ENCODE data around the gene PRRT4. TPM values are rescaled to one million over a fixed set of nuclear protein-coding genes. Genes with fewer than 3 reads are reported as not detected.

The PRRT4 gene
- total RNA-seq = not detected

DNA sequence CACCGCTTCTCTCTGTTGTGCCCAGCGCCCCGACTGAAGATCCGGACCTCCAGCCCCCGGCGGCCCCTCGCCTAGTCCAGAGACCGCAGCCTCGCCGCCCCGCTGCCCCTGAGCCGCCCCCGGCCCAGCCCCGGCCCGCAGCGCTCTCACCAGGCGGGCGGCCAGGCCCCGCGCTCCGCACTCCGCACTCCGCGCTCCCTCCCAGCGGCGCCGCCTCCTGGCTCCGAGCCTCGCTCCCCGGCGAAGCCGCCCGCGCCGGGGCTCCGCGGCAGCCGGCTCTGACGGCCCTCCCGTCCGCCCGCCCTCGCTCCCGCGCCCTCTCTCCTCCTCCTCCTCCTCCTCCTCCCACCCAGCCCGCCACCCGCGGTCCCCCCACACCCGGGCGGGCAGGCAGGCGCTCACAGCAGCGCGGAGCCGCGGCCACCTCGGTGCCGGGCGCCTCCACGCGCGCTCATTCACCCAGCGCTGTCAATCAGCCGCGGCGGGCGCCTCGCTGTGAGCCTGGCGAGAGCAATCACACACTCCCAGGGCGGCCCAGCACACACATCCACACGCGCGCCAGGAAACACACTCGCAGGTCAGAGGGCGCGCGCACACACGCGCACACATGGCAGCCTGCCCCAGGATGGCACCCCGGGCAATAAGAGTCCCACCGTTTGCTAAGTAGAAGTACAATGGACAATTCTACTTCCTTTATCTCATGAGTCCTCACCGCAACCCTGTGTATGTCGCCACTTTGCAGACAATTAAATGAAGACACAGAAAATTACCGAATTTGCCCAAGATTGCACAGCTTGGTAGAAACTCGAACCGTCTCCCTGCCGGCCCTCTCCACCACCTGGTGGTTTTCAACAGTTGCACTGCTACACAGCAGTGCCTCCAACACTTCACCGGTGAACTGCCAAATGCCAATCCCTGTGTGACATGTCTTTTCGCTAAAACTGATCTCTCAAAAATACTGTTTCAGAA is at the start of gene PRRT4:
Gene PRRT4, minus strand, starts transcription at position 280 of the 969 bp plus-strand sequence.
- peak; percentile 27 for DNase-seq

DNA sequence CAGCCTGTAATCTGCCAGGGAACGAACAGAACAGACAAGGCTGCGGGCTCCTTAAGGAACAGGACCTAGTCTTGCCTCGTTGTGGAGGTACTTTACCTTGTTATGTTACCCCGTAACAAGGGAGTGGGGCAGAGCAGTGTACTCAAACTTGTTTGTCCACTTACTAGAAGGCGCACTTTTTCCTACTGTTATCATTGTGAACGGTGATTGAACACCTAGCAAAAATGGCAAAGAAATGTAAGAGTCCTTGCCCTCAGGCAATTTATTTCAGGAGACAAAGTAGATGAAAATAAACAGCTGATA is 48.9 kb upstream of the PRRT4 start:
- no peak for DNase-seq

DNA sequence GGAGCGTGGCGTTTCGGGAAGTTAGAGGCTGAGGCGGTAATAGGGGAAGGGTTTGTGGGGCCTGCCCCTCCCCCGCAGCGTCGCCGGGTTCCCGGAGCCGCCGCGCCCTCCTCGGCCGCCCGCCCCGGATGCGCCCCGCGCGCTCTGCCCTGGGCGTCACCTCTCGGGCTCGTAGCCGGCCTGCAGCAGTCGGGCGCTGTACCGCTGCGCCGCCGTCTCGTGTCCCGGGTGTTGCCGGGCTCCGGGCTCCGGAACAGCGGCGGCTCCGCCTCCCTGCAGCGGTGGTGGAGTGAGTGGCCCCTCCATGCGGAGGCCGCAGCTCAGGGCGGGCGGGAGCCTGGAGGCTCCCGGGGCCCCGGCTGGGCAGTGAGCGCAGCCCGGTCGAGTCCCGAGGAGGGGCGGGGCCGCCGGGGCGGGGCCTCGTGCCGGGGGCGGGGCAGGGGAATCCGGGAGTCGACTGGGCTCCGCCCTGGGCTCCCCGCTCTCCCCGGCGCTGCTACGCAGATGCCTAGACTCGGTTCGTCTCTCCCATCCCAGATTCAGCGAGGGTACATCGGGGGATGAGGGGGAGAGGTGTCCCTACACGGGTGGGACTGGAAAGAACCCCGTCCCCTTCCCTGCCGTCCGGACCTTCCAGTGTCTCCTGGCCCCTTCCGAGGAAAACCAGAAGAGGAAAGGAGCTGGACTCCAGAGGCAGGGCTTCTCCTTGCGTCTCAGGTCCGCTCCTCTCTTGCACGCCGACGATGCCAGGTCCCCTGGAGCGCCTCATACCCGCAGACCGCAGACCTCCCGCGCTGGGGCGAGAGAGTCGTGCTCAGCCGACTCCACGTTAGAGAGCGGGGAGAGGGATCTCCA is 48.3 kb upstream of the PRRT4 start, which contains the start of gene IMPDH1:
Gene IMPDH1, minus strand, starts transcription at position 387 of the 855 bp plus-strand sequence. Its CDS starts 81 bp downstream, at position 306.
- peak; percentile 76 for DNase-seq

DNA sequence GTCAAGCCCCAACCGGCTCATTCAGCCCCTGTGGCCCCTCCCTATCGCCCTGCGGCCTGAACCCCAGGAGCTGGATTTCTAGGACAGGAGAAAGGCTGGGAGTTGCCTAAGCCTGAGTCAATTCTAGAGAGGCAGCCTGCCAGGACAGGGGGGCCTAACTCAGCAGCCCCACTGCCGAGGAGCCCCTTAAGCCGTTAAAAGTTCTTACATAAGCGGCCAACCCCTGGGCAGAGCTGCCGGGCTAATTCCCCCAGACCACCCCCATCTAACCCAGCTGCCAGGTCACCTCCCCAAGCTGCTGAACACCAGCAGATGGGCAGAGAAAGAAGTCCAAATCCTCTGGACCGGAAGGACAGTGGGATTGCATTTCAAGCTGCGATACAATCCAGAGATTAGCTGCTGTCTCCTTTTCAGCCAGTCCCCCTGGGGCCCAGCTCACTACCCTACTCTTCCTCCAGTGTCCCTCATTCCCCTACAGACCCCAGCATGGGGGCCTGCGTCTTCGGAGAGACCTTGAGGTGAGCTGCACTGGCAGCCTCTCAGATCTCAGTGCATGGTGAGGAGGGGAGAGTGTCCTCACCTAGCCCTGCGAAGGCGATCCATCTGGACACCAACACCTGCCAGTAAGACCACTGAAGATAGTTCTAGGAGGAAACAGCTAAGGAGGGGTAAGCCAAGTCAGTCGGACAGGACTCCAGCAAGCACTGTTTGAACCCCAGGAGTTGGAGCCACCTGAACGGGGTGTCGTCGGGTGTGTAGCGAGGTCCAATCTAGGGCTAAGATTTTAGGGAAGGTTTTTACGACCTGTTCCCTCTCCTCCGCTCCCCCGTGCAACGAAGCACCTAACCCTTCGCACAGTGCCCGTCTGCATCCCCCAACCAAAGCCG is 47.5 kb upstream of the PRRT4 start:
- no peak for DNase-seq

DNA sequence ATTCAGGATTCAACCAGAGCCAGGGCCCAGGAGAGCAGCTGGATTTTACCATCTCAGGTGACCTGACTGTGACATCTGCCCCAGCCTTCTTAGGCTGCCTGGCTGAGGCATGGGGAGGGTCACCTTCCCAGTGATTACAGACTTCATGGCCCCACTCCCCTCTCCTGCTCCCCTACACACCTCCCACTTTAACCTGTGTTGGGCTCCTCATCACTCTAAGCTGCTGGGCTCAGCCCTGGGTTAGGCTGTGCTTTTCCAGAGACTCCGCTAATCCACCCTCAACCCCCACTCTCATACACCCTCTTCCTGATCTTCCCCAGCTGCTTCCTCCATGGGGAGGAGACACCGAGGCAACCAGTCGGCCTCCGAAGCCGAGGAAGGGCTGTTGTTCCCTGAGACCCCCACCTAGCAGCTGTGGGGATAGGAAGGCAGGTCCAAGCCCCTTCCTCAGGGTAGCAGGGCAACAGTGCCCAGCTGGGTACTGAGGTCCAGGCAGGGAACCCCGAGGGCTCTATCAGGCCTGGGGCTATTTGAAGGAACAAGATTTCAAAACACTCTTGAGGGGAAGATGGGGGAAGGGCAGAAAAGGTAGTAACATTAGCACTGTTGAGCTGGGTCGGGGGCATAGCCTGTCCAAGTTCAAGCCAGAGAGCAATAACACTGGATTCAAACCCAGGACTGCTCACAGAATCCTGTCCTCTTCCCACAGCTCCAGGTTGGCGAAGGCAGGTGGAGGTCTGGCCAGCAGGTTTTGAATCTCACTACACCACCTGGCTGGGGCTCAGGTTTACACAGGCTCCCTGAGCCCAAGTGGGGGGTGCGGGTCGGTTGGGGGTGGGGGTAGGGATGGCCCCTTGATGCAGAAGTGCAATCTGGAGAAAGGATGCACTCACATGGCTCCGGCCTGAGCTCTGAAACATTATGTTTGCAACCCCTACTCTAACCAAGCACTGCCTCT is 46.5 kb upstream of the PRRT4 start:
- no peak for DNase-seq

DNA sequence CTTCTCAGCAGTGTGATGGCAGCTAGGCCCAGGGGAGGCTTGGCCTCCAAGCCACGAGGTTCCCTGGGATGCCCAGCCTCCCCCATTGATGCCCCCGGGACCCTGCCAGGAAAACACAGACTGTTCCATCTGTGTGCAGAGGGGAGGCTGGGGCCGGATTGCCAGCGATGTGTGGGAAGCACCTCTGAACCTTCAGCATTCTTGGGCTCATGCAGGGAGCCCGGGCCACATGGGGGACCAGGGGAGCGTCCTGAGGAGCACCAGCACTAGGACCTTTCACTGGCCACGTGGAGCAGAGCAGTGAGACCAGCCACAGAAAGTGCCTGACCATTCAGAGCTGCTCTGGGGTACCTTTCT is 45.7 kb upstream of the PRRT4 start:
- no peak for DNase-seq

DNA sequence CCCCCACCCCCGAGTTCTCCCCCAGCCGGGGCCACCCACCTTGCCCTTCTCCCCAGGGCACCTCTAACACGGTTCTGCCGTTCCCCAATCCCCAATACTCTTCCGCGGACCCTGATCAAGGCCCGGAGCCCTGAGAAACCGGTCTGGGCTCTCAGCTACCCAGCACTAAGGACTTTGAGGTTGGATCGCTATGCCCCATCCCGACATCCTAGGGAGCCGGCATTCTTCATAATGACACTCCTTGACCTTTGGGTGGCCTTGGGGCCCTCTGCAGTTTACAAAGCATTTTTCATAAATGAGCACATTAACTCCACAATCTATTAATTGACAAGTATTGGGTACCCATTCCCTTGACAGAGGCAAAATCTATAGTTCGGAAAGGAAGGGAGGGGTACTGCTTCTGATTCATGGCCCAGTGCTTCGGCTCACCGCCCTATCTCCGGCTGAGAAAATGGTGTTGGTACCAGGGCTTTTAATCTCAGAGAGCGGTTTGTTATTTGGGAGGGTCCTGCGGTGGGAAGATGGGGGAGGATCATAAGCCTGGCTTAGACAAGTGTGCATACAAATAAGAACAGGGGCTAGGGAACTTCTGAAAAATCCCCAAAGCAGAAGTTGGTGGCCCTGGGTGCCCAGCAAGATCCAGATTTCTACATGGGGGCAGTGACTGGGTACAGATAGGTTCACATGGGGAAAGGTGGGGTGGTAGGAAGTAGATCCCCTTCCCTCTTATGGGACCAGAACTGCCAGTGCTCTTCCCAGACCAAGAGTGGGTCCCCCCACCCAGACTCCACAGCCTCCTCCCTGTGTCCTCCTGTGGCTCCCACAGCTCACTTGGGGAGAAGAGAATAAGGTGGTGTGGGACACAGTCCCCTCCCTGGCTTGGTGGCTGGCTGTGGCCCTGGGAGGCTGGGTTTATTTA is 45.1 kb upstream of the PRRT4 start:
- no peak for DNase-seq

DNA sequence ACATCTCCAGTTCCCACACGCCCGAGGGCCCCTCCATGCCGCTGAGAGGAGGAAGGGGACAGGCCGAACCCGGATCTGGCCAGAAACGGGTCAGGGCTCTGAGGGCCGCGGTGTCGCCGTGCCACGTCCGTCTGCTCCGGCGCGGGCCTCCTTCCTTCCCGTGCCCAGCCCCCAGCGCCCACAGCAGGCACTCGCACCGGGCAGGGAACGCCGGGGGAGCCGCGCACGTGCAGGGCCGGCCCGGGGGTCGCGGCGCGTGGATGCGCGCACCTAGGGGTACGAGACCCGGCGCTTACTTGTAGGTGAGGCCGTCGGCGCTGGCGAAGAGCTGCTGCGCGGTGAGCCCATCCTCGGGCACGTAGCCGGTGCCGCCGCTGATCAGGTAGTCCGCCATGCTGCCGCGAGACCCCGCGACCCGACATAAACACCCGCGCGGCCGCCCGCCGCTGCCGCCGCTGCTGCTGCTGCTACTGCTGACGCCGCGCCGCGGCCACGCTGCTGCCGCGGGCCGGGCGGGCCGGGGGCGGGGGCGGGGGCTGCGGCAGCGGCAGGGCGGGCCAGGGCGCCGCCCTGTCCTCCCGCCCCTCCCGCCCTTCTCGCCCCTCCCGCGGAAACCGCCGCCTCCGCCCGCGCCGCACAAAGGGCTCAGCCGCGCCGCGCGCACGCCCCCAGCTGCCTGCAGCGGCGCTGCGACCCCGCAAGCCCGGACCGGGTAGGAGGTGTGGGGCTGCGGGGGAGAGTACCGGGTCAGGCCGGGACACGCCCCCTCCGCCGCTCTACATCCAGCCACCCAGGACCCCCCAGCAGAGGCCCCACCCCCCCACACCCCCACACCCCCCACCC is 44.2 kb upstream of the PRRT4 start:
- DNase-seq = peak; percentile 56

DNA sequence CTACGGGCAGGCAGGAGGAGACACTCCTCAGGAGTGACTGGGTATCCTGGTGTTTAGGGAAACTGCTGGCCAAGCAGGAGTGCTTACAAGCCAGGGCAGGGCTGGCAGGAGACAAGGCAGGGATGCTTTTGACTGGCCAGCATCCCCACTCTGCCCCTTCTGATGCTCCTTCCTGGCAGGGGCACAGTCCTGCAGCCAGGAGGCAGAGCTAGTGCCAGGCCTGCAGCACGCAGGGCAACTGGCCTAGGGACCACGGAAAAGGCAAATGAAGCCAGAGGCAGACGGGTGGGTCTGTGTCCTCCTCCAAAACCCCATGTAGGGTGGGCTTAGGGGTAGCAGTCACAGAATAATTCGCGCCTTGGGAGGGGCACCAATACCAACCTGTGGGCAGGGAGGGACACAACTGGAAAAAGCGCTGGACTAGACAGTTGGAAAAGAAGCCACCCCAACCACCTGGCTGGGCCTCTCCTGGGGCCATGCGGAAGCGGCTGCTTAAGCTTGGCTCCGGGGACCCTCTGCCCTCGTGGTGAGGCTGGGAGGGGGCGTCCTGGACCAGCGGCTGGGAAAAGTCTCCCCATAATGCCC is 43.5 kb upstream of the PRRT4 start:
- no peak for DNase-seq

DNA sequence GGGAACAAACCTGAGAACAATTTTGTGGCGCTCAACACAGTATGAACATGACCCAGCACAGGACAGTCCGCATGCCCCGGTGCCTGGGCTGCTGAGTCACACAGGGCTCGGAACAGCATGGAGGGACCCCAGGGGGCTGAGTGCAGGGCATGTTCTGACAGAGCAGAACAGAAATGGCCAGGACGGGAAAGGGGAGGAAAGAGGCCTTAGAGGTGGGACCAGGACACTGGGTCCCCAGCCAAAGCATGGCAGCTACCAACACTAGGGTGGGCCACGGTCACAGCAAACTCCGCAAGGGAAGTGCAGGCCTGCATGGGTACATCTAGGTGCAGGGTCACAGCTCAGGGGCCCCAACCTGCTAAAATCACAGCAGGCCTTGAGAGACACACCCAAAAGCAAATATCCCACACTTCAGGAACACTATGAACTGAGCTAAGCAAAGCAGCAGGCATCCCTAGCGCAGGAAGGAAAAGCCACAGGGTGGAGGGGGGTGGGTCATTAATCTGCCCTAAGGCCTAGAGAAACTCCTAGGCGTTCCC is 42.7 kb upstream of the PRRT4 start:
- no peak for DNase-seq

DNA sequence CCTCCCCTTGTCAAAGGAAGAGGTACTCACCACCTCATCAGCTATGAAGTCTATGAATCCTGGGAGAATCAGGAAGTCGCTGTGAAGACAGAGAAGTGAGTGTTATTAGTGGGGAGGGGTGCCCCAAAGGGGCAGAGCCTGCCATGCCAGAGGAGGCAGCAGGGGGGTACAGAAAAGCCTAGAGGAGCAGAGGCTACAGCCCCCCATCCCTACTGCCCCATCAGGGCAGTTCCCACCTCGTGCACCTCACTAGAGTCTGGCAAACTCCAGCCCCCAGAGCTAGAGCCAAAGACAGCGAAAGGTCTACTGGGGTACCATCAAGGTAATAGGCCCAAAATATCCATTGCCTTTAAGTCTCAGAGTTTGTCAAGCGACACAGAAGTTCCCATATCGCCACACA is 42.2 kb upstream of the PRRT4 start:
- no peak for DNase-seq

DNA sequence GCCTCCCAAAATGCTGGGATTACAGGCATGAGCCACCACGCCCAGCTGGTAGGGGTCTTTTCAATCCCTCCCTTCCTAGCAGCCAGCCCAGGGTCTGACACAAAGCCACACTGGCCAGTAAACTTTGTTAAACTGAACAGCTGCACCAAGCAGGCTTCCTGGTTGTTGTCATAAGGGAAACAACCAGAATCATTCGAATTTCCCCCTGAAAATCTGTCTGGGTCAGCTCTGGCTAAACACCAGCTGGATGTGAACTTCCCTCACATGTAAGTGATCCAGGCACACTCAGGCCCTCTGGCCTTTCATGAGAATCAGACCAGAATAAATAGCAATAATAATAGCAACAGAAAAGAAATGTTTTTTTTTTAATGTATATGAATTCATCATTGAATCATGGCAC is 40.9 kb upstream of the PRRT4 start:
- DNase-seq = no peak

DNA sequence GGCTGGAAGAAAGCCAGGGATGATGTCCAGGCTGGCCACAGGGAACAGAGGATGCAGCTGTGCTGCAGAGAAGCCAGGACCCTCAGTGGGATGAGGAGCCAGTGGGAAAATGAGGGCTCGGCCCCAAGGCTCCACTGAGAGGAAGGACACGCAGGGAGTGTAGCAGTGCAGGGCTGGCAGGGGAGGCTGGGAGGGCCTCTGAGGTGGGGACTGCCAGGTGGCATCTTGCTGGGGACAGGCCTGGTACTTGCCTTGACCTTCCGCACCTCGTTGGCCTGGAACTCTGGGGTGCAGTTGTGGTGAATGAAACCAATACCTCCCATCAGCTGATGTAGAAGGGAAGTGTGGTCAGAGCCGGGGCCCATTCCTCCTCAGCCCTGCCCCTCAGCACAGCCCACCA is 39.1 kb upstream of the PRRT4 start:
- no peak for DNase-seq

DNA sequence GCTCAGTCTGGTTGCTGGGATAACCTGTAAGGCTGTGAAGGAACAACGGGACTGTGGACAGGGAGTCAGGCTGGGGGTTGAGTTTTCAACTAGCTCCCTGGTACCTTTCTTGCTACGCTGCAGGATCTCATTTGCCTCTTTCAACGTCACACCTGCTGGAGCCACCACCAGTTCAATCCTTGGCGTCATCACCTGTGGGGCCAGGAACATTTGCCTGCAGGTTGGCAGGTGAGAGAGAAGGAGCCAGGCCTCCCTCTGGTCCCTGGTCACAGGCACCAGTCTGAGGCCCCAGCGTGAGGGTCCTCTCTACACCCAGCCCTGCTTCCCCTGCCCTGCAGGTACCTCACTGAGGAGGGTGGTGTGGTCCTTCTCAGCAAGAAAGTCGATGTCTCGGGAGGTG is 38.5 kb upstream of the PRRT4 start:
- DNase-seq = no peak

DNA sequence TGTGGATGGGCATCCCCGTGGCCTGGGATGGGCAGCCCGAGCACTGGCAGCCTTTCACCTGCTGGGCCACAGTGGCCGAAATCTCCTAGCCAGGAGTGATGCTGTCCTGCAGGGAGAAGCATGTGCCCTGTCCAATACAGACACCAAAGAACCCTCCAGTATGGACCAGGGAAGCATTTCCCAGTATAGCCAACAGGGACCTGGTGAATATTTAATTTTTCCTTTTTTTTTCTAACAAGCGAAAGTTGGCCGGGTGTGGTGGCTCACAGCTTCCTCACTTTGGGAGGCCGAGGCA is 37.3 kb upstream of the PRRT4 start:
- no peak for DNase-seq

DNA sequence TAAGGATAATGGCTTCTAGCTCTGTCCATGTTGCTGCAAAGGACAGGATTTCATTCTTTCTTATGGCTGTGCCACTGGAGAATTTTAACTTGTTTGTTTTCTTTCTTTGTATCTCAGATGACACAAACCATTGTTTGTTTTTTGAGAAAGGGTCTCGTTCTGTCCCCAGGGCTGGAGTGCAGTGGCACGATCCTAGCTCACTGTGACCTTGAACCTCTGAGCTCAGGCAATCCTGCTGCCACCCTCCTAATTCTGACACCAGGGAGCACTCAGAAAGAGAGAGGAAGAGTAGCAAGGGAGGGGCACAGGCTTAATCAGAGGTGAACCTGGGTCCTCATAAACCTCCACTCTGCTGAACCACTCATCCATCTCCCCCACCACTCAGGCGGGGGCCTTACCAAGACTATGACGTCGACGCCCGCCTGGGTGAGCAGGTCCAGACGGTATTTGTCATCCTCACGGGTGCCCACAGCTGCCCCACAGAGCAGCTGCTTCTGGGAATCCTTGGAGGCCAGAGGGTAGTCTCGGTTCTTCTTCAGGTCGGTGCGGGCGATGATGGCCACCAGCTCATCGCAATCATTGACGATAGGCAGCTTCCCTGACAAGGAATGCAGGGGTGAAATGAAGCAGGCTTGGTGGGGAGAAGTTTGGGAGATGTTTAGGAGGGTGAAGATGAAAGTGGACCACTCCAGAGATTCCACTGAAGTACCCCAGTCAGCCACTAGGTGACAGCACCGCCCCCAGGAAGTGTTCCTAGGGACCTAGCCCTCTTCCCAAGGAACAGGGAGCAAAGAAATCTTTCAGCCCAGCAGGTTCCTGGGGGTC is 36.7 kb upstream of the PRRT4 start:
- DNase-seq = peak; percentile 32

DNA sequence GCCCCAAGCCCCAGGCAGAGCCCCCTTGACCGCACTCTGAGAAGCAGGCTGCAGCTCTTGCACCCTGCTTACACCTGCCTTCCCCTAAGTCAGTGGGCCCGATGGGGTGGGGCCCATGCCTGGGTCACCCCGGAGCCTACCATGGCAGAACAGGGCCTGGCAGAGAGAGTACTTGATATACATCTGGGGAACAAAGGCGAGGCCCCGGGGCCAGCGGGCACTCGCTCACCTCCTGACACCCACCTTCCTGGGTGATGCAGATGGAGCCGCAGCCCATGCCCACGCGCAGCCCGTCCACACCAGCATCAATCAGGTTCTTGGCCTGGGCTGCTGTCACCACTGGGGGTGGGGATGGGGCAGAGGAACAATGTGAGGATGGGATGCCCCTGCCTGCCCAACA is 34.9 kb upstream of the PRRT4 start:
- DNase-seq = no peak

DNA sequence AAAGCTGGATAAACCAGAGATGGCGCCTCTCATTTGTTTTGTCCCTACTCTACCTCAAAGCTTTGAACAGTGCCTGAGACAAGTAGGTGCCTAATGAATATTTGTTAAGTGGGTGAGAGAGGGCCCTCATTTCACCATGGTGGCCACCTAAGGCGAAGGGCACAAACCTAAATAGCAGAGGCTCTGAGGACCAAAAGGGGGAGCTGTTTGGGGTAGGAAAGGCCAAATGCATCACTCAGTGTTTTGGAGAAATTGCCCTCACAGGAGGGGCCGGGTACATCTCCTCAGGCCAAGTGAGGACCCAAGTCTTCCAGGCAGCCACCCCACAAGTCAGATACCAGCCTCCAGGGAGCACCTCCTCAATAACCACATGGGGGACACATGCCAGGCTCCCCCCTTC is 34.3 kb upstream of the PRRT4 start:
- no peak for DNase-seq

All from effector CD4-positive, alpha-beta T cell (primary cell).